Activated T-helper 2 cell treated with anti-CD3 and anti-CD28 coated beads, Interferon-gamma antibody, Interleukin-2, Interleukin-4, amounts not matched to agents 10 μg/mL and 5 μg/mL and 100 μg/mL, durations not matched to agents 14 hours and 24 hours and 36 hours (primary cell): ENCODE results near the gene FGF21. TPM values are rescaled to one million over a fixed set of nuclear protein-coding genes. Genes with fewer than 3 reads are reported as not detected.
"Not testable (repeated sequence)": the region's sequence is repeated elsewhere in the genome, so short reads cannot be mapped to it uniquely, and the experiment has no call there.

Experiments used
- DNase-seq: peaks from one replicate; pipeline ENCODE4 v3.0.0; 2021; ENCODE audit warnings: low spot score
- H3K27ac Mint-ChIP-seq: one replicate; pipeline ENCODE4 v1.8.0; 2021; ENCODE audit warnings: mixed read lengths
- H3K27me3 Mint-ChIP-seq: one replicate; pipeline ENCODE4 v1.8.0; 2021; ENCODE audit warnings: low read depth, mixed read lengths
- H3K36me3 Mint-ChIP-seq: one replicate; pipeline ENCODE4 v1.8.0; 2021; ENCODE audit warnings: low read depth, mixed read lengths
- H3K4me1 Mint-ChIP-seq: one replicate; pipeline ENCODE4 v1.8.0; 2021; ENCODE audit warnings: low read depth, mixed read lengths
- H3K4me3 Mint-ChIP-seq: one replicate; pipeline ENCODE4 v1.8.0; 2021; ENCODE audit warnings: low read depth, mild to moderate bottlenecking, moderate library complexity, mixed read lengths
- H3K9me3 Mint-ChIP-seq: one replicate; pipeline ENCODE4 v1.8.0; 2021; ENCODE audit warnings: mixed read lengths
- intact Hi-C: fragments of 100-400 bp; cut with micrococcal nuclease; formaldehyde crosslinking; loops from one replicate; pipeline ENCODE4 v1.15.1; 2023
- total RNA-seq: library from RNA; stranded (reverse); gene quantifications from 2 replicates; pipeline ENCODE4 v1.2.3, GENCODE V29; 2022

The FGF21 gene, protein sequence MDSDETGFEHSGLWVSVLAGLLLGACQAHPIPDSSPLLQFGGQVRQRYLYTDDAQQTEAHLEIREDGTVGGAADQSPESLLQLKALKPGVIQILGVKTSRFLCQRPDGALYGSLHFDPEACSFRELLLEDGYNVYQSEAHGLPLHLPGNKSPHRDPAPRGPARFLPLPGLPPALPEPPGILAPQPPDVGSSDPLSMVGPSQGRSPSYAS
- total RNA-seq = not detected in 2 replicates

DNA sequence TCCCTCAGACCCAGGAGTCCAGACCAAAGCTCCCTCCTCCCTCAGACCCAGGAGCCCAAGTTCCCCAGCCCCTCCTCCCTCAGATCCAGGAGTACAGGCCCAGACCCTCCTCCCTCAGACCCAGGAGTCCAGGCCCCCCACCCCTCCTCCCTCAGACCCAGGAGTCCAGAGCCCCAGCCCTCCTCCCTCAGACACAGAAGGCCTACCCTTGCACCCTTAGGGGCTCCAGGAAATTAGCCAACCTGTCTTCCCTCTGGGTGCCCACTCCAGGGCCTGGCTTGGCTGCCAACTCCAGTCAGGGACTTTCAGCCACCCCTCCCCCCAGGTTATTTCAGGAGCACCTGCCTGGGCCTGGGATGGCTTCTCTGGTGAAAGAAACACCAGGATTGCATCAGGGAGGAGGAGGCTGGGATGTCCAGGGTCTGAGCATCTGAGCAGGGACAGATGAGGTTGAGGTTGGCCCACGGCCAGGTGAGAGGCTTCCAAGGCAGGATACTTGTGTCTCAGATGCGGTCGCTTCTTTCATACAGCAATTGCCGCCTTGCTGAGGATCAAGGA is at the start of gene FGF21:
Gene FGF21 (plus strand): TSS at position 441 of the 558 bp plus-strand sequence. CDS start 713 bp downstream, outside the sequence.
- no peak within 1 kb of the TSS for H3K27ac Mint-ChIP-seq
- no peaks in the 10 kb centered on the region for H3K9me3 Mint-ChIP-seq
- H3K27me3 Mint-ChIP-seq = peaks cover 26% of the 10 kb centered on the region
- no peak for DNase-seq
- H3K4me3 Mint-ChIP-seq = no peak within 1 kb of the TSS
- H3K4me1 Mint-ChIP-seq = peaks cover 10% of the 10 kb centered on the region
- intact Hi-C loops = no loop called here
- no peaks in the 10 kb centered on the region for H3K36me3 Mint-ChIP-seq

DNA sequence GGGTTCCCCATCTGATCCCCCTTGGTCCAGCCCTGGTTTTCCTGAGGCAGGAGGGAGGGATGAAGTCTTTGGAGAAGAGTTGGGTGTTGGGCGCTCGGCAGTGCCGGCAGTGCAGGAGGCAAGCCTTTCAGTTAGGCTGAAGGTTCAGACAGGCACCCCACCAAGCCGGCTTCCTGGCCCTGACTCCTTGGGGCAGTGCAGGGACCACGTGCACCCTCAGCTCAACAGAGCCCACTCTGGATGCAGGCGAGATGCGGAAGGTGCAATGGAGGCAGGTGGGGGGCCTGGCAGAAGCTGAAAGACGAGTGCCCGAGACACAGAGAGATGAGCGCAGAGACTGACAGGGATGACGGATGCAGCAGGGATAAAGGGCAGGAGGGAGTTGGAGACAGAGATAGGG is 46.9 kb upstream of the FGF21 start:
- no peaks in the 10 kb centered on the region for H3K4me1 Mint-ChIP-seq
- H3K36me3 Mint-ChIP-seq = peaks cover 3% of the 10 kb centered on the region
- no peak for DNase-seq
- H3K4me3 Mint-ChIP-seq = no peak overlapping the region
- no peaks in the 10 kb centered on the region for H3K27me3 Mint-ChIP-seq
- H3K27ac Mint-ChIP-seq = no peak overlapping the region
- intact Hi-C loops = no loop called here
- no peaks in the 10 kb centered on the region for H3K9me3 Mint-ChIP-seq

DNA sequence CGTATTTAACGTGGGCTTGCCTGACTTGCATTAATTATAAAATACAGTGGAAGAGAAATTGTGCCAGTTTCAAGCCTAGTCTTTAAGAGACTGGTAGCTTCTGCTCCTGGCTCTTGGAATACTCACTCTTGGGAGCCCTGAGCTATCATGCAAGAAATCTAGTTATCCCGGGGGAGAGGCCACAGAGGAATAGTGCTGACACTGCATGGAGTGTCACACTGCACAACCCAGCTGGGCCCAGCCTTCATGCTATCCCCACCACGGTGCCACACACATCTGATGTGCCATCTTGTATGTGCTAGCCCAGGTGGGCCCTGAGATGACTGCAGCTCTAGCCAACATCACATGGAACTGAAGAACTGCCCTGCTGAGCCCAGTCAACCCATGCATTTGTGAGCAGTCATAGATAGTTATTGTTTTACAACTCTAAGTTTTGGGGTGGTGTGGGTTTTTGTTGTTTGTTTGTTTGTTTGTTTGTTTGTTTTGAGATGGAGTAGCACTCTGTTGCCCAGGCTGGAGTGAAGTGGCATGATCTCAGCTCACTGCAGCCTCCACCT is 44.1 kb upstream of the FGF21 start:
- intact Hi-C loops = no loop called here
- DNase-seq = no peak
- no peak overlapping the region for H3K4me3 Mint-ChIP-seq
- no peaks in the 10 kb centered on the region for H3K27me3 Mint-ChIP-seq
- peaks cover 3% of the 10 kb centered on the region for H3K36me3 Mint-ChIP-seq
- H3K4me1 Mint-ChIP-seq = peaks cover 6% of the 10 kb centered on the region
- no peaks in the 10 kb centered on the region for H3K9me3 Mint-ChIP-seq
- no peak overlapping the region for H3K27ac Mint-ChIP-seq

DNA sequence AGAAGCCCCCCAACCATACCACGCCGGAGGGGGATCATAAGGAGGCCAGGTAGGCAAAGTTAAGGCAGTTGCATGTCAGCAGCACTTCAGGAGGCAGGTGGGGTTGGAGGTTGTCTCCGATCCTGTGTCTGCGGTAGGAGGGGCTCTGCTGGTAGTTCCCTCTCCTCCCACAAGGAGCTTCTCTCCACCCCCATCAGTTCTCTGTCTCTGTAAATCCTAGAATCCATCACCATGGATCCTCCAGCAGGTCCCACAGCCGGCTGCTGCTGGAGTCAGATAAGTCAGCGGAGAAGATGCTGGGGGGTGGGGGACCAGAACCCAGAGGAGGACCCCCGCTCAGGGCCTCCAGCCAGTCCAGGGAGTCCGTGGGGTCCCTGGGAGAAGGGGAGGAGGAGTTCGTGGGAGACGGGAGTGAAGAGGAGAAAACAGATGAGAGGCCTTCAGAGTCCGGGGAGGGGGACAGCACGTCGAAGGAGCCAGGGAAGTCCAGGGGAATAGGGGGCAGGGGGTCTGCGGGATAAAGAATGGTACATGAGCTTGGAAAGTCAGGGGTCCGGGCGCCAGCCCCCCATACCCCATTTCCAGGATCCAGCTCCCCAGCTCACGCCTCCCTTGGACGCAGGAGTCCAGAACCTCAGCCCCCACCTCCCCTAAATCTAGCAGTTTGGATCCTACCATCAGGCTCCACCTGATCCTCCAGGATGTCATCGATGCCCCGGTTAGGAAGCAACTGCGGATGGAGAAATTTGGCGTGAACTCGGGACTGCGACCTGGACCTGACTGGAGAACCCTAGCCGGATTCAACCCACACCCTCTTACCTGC is 42.1 kb upstream of the FGF21 start:
- peaks cover 6% of the 10 kb centered on the region for H3K4me1 Mint-ChIP-seq
- H3K9me3 Mint-ChIP-seq = no peaks in the 10 kb centered on the region
- H3K27ac Mint-ChIP-seq = peak overlapping the region; percentile 33
- H3K4me3 Mint-ChIP-seq = peak overlapping the region; percentile 77
- H3K27me3 Mint-ChIP-seq = no peaks in the 10 kb centered on the region
- H3K36me3 Mint-ChIP-seq = no peaks in the 10 kb centered on the region
- intact Hi-C loops = no loop called here
- no peak for DNase-seq

DNA sequence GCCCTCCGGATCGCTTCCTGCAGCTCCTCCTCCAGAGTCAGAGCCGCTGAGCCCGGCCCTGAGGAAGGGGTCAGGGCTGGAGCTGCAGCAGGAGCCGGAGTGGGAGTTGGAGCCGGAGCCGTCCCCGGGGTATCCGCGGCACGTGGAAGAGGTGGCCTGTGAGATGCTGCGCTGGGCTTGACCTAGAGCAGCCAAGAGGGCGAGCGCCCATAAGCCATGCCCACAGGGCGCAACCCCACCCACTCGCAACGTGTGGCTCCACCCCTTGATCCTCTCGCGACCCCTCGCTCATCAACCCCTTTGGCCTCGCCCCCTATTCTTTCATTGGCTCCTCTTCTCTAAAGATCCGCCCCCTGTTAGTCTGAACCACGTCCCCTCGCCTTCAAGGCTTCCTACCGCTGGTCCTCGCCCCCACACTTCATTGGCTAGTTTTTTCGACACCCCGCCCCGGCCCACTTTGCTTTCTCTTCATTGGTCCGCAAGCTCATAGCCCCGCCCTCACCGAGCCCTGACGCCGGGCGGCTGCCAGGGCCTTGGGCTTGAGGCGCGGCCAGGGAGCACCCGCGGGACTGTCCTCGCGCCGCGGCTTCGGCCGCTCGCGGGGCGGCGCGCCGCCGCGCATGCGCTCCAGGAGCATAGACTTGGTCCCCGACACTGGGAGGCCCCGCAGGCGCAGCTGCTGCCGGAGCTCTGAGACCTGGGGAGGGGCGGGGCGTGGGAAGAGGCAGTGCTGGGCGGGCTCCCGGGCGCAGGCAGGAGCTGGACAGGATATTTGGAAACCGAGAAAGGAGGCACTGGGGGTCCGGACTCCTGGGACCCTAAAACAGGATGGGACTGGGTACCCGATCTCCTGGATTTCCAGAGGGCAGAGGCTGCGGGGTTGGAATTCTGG is 41.2 kb upstream of the FGF21 start:
- peak overlapping the region; percentile 77 for H3K4me3 Mint-ChIP-seq
- peaks cover 6% of the 10 kb centered on the region for H3K4me1 Mint-ChIP-seq

DNA sequence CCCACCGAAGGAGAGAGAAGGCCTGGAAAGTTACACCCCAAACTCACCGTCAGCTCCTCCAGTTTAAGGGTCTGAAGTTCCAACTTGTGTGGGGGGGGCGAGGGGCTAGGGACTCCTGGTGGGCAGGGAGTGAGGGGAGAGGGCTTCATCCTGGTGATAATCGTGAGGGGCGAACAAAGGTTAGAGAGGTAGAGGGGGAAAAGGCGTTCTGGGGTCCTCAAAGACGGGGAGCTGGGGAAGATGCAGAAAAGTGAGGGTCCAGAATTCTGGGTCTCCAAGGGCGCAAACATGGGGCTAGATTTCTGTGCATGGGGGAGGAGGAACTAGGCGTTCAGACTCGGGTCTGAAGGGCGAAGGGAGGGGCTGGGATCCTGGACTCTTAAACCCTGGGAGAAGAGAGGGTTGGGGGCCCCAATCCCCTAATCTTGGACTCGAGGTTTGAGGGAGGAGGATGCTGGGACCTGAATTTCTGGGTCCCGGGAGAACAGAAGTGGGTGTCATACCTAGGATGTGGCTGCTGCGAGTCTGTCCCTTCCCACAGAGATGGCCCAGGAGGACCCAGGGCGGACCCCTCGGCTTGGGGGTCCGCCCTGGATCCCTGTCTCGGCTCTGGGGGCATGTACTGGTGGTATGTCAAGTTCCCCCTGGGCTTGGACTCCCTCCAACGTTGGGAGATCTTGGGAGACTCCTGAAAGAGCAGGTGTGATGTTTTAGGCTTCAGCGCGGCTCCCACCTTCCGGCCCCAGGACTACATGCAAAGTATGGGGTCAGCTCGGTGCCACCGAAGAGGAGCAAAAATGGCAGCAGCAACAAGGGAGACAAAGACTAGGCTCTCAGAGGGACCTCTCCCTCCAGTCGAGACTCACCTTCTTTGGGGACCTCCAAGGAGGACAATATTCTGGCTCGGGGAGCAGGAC is 40.3 kb upstream of the FGF21 start:
- peaks cover 6% of the 10 kb centered on the region for H3K4me1 Mint-ChIP-seq
- intact Hi-C loops = loop anchor here (1.0 to 2.0 kb wide), 2 partner anchors 23 to 54 kb away; no protein-coding TSS in a partner anchor

More for the DNA sequence above, 41.2 kb upstream of the FGF21 start:
- intact Hi-C loops = loop anchor here (1.0 to 2.0 kb wide), 2 partner anchors 24 to 53 kb away; no protein-coding TSS in a partner anchor
- H3K27ac Mint-ChIP-seq = peak overlapping the region; percentile 68
- DNase-seq = peak; percentile 99
- no peaks in the 10 kb centered on the region for H3K9me3 Mint-ChIP-seq
- no peaks in the 10 kb centered on the region for H3K27me3 Mint-ChIP-seq
- no peaks in the 10 kb centered on the region for H3K36me3 Mint-ChIP-seq

DNA sequence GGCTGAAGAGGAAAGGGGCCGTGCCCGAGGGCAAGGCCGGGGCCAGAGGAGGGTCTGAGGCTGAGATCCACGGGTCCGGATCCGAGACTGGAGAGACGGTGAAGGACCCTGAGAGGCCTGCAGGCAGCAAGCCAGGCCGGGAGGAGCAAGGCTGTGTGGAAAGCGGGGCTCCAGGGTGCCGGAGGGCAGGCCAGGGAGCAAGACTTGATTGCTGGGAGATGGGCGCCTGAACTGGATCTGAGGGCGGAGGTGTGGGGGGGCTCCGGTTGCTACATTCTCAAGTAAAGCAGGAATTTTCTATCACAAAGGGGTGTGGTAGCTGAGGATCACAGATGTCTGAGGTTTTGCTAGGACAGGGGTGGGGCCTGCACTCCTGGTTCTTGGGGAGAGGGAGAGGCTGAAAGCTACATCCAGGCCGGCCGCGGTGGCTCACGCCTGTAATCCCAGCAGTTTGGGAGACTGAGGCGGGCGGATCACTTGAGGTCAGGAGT is 39.6 kb upstream of the FGF21 start:
- H3K27me3 Mint-ChIP-seq = no peaks in the 10 kb centered on the region
- no peaks in the 10 kb centered on the region for H3K36me3 Mint-ChIP-seq
- H3K4me3 Mint-ChIP-seq = no peak overlapping the region
- no peak overlapping the region for H3K27ac Mint-ChIP-seq
- intact Hi-C loops = loop anchor here (2.0 kb wide), 1 partner anchor 55 kb away; no protein-coding TSS in a partner anchor
- H3K4me1 Mint-ChIP-seq = peaks cover 6% of the 10 kb centered on the region
- H3K9me3 Mint-ChIP-seq = no peaks in the 10 kb centered on the region
- DNase-seq = no peak

More for the DNA sequence above, 40.3 kb upstream of the FGF21 start:
- no peaks in the 10 kb centered on the region for H3K27me3 Mint-ChIP-seq
- no peaks in the 10 kb centered on the region for H3K36me3 Mint-ChIP-seq
- no peak for DNase-seq
- peak overlapping the region; percentile 68 for H3K27ac Mint-ChIP-seq
- H3K4me3 Mint-ChIP-seq = peak overlapping the region; percentile 77
- no peaks in the 10 kb centered on the region for H3K9me3 Mint-ChIP-seq

DNA sequence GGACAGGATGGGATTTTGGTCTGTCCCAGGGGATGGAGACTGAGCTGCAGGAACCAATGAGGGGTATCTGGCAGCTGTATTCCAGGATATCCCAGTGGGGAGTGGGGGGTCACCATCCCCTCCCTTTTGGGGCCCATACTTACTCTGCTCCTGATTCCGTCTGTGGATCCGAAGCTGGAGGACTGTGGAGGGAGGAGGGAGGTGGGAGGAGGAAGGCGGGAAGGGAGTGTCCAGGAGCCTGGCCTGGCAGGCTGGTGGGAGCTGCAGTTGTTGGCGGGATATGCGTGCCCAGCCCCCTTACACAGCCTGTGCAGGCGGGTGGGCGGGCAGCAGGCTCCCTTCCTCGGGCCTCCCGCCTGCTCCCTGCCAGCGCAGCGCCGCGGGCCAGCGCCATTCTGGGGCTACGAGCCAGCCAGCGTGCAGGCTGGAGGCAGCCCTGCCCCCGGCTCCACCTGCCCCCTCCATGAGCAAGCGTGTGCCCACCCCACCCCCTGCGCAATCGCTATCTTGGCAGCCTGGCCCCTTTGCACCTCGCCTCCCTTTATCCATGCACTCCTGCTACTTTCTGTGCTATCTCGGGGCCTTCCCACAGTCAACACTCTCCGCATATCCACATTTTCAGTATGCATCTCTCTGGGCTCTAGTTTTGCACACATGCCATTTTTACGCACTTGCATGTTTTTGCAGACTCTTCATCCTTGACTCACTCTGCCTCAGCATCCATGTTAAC is 38.6 kb upstream of the FGF21 start:
- no peaks in the 10 kb centered on the region for H3K36me3 Mint-ChIP-seq
- no peak overlapping the region for H3K4me3 Mint-ChIP-seq
- no peak for DNase-seq
- peaks cover 8% of the 10 kb centered on the region for H3K4me1 Mint-ChIP-seq
- intact Hi-C loops = no loop called here
- no peak overlapping the region for H3K27ac Mint-ChIP-seq
- H3K27me3 Mint-ChIP-seq = no peaks in the 10 kb centered on the region
- no peaks in the 10 kb centered on the region for H3K9me3 Mint-ChIP-seq

DNA sequence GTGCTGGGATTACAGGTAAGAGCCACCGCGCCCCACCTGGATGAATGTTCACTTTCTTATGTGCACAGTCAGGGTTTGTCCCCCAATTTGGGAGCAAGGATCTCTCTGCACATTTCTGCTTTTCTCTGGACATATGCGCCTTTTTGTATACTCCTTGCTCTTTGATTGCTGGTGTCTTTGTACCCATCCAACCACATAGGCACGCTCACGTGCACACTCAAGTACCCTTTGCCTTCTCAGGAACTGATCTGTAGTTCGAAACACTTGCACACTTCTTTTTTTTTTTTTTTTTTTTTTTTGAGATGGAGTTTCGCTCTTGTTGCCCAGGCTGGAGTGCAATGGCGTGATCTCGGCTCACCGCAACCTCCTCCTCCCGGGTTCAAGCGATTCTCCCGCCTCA is 37.2 kb upstream of the FGF21 start:
- H3K4me3 Mint-ChIP-seq, H3K27me3 Mint-ChIP-seq, H3K9me3 Mint-ChIP-seq, DNase-seq, intact Hi-C loops, H3K27ac Mint-ChIP-seq, H3K36me3 Mint-ChIP-seq: not testable (repeated sequence)
- peaks cover 10% of the 10 kb centered on the region for H3K4me1 Mint-ChIP-seq

DNA sequence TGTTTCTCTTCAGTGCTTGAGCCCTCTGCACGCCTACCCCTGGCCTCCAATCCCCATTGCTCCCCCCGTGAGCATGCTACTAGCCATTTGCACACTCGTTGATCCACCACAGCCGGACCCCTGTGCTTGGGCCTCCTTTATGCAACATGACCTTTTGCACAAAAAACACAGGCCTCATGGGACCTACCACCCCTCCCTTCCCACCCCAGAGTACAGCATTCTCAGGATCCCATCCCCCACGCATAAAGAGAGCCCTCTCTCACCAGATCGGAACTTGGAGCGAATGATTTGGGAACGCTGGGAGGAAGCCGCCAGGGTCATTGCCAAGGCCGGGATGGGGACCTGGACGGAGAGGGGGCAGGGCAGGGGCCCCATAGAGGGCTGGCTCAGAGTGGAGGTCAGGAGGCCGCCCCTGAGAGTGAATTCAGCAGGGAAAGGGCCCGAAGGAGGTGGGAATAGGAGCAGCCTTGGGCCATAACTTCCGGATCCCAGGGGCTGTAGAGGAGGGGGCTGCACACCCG is 36.6 kb upstream of the FGF21 start:
- no peaks in the 10 kb centered on the region for H3K27me3 Mint-ChIP-seq
- H3K36me3 Mint-ChIP-seq = no peaks in the 10 kb centered on the region

More for the DNA sequence above, 36.6 kb upstream of the FGF21 start:
- H3K4me3 Mint-ChIP-seq = no peak overlapping the region
- peaks cover 9% of the 10 kb centered on the region for H3K4me1 Mint-ChIP-seq
- no peak for DNase-seq
- H3K27ac Mint-ChIP-seq = no peak overlapping the region
- no peaks in the 10 kb centered on the region for H3K9me3 Mint-ChIP-seq
- intact Hi-C loops = no loop called here
